Measurements from ENCODE around the gene COL4A6.

The COL4A6 gene

DNA sequence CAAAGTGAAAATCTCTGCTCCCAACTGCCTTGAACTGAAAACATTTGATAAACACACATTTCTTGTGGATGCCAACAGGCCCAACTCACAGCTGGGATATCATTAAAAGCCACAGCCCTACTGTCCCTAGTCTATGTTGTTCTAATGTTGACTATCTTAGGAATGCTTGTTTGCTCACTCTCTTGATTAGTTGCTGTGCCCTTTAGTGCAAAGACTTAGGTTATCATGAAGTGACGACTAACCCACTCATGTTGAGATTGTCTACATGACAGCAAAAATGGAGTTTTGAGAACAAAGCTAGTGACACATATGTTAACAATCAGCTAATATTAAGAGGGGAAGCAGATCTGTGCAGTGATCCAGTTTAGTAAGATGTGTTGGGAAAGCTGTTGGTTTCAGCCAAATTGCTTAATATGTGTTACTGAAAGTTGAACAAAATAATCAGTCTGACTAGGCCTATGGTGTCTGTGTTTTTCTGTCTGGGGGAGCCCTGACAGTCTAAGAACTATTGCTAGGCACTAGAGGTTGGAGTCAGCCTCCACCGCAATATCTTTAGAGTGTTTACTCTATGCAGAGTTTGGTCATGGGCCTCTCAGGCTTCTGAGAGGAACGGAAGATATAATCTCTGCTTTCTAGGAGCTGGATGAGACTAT is 221.2 kb downstream of the COL4A6 start:
- no peak for DNase-seq (ENCODE audit: low read depth in 2 of 2)

DNA sequence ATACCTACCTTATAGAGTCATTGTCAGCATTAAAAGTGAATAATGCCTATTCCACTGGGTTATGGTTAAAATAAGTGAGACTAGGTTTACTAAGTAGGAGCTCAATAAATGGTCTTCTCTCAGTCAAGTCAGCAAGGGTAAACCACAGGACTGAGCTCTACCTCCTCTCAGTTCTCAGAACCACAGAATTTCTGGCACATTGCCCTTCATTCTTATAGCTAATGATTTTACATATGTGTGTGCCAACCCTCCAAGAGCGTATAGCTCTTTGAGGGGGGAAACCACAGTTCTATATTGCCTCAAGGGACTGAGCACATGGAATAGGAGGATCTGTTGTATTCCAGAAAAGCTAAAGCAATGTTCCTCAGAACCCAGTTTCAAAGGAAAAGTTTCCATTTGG is 221.8 kb downstream of the COL4A6 start:
- DNase-seq (ENCODE audit: low read depth in 2 of 2) = no peak

DNA sequence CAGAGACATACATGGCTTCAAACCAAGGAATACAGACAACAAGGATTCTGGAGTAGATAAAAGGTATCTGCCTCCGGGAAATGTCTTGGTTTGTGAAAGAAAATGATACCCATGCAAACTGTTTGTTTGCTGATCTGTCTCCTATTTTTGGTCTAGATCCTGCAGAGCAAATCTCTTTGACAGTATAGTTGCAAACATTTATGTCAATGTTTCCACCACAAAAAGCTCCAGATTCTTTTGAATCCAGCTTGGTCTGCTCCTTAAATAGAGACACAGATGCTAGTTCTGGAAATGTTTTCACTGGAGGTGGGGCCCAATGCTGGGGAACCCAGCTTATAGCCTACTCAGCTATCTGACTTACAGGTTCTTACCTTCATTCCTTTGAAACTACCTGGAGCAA is 226.9 kb downstream of the COL4A6 start:
- DNase-seq (ENCODE audit: low read depth in 2 of 2) = no peak

DNA sequence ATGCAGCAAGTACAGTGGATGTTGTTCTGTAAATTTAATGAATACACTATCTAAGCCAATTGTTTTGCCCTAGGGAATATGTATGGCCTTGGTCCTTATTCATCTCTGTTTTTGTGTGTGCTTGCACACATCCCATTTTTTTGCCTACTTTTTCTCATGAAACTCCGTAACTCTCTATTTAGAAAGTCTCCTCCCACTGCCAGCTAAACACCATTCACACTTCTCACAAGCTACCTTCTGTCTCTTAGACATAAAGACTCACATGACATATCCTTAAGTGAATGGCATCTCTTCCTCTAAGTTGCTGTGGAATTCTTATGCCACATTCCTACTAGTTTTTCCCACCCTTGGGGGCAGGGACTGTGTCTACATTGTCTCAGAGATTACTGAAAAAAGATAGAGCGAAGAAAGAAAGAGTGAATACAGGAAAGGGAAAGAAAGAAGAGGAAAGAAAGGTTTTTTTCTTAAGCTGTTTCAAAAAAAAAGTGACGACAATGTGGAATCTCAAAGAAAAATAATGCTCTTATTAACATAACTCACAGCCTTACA is 229.1 kb downstream of the COL4A6 start:
- no peak for DNase-seq (ENCODE audit: low read depth in 2 of 2)

DNA sequence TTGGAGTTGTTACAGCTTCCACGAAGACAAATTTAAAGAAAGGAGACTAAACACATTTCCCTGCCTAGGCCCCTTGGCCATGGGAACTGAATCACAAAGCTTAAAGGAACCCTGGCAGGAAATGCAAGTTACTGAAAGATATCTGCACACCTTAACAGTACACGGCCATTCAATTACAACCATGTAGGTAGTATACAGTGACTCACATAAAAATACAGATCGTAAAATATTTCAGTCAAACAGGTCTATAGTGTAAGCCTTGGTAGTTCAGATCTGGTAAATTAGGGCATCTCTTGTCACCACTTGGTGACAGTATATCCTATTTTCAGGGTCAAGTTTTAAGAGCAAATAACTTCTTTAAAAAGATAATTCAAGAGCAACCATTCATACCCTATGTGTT is 234.7 kb downstream of the COL4A6 start:
- DNase-seq (ENCODE audit: low read depth in 2 of 2) = no peak

DNA sequence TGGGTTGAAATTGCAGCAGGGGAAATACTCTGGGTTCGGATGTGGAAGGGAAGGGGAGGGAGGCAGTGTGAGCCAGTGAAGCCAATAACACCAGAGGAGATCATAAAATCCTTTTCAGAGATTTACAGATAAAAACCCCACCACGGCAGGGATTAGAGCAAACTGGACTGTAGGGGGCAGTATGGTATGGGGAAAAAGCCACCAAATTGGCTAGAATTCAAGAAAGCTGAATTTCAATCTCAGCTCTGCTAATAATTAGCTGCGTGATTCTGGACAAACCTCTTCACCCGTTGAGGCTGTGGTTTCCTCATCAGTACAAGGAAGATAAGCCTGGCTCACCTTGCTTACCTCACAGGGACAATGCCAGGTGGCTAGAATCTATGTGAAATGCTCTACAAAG is 238.5 kb downstream of the COL4A6 start:
- DNase-seq (ENCODE audit: low read depth in 2 of 2) = no peak

DNA sequence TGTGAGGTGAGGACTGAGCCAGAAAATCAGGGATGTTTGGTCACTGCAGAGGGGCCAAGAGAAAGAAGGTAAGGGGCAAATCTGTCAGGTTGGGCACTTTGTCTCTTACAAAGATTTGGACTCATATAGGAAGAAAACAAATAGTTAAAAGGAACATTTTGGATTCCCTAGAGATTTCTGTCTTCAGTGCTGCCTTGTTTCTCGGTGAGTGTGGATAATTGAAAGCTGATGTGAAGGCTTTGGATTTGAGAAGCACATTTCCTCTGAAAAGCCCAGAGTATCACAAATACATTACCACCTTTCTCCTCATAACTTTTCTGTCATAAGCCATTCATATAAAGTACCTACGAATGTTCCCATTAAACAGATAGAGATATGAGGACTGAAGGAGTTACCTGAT is 239.2 kb downstream of the COL4A6 start:
- DNase-seq (ENCODE audit: low read depth in 2 of 2) = no peak

DNA sequence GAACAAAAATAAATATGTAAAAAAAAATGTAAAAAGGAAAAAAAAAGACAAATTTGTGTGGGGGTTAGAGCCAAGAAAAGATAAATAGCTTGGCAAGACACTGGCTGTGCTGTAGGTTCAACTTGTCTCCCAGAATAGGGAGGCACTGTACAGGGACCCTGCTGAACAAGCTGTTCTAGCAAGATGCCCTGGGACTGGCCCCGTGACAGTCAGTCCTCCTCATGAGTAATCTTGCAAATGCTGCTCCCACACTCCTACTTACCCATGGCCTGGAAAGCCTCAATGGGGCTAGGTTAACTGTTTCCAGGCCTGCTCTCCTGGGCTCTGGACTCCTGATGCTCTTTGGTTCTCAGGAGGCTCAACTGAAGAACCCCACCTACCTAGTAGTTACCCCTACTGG is 239.8 kb downstream of the COL4A6 start:
- no peak for DNase-seq (ENCODE audit: low read depth in 2 of 2)

DNA sequence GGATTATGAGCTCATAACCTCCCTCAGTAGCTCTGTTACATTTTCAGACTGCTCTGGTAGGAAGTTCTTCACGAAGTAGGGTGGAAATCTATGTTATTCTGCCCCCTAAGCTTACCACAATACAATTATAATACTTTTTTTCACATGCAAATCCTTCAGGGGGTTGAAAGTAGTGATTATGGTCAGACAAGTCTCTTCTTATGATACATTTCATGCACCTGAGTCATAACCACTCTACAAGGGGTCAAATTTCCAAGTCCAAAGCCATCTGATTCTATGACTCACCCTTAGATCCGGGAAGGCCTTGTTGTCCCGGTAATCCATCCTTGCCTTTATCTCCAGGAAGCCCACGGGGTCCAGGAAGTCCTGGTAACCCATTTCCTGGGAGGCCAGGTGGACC is 251.4 kb downstream of the COL4A6 start:
- no peak for DNase-seq (ENCODE audit: low read depth in 2 of 2)

DNA sequence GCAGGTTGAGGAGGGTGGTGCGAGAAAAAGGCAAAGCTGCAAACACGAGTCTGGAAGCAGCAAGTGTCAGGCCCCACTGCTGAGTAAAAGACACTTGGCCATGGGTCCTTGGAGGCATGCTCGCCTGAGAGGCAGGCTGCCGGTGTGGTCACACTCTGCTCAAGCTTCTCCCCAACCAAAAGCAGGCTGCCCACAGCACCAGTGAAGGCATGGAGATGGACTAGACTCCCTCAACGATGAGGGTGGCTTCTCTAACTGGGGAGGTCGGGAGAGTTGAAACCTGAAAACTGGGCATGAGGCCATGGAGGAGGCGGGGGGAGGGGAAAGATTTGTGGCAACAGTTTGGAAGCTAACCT is 260.1 kb downstream of the COL4A6 start:
- DNase-seq (ENCODE audit: low read depth in 2 of 2) = no peak

DNA sequence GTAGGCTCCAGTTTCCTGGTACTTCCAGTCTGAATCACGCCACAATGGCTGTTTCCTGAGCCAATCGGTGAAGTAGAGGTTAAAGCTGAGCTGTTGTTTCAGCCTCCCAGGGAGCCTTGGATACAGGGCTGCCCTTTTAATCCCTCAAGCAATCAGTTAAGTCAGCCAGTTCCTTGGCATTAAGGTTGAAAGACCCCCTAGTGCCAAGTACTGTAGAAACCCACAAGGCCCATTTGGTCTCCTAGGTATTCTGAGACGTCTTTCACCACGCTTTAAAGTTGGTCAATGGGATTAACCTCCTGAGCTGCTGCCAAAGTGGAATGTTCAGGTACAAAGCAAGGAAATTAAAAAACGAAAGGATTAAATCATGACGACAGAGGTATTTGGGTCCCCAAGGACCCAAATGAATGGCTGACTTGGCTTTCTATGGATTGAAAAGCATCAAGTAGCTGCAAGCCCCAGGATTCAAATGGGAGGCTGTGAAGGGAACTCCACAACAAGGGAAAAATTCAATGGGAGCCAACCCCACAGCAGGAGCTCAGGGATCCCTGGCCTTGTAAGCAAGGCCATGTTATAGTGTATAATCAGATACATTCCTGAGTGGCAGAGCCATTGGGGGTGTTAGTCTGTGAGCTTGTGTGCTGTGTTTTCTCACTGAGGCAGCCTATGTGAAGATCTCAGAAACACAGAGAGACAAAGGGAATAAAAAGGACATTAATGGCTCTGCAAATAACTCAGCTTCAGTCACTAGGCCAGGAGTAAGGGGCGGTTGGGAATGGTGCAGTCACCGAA is 260.7 kb downstream of the COL4A6 start:
- DNase-seq (ENCODE audit: low read depth in 2 of 2) = no peak

DNA sequence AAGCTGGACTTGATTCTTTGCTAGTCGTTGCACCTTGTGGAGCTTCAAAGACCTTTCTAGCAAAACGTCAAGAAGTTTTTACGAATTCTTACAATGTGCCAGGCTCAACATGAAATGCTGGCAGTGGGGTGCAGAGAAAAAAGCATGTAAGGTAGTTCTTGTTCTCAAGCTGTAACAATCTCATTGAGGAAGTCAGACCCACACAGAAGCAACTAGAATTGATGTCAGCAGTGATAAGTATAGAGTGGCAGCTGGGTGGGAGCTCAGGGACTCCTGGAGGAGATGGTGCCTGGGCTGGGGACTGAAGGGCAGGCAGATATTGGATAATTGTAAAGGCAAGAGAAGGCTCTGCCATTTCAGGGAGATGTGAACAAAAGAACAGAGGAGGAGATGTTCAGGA is 264.3 kb downstream of the COL4A6 start:
- no peak for DNase-seq (ENCODE audit: low read depth in 2 of 2)

DNA sequence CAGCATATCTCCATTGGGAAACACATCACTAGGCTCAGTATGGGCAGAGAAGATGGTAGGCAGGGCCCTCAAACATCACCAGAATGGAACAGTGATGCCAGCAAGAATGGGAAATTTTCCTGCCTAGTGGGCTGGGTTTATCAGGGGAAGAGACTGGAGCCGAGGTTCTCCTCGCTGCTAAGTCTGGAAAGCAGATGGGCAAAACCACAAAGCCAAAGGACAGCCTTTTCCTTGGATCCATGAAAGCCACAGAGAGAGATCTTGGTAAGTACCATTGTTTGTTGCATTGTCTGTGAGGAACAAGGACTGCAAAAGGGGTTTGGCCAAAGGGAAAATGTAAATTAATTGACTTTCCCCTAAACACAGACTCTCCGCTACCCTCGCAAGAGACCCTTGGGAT is 266.6 kb downstream of the COL4A6 start:
- no peak for DNase-seq (ENCODE audit: low read depth in 2 of 2)

DNA sequence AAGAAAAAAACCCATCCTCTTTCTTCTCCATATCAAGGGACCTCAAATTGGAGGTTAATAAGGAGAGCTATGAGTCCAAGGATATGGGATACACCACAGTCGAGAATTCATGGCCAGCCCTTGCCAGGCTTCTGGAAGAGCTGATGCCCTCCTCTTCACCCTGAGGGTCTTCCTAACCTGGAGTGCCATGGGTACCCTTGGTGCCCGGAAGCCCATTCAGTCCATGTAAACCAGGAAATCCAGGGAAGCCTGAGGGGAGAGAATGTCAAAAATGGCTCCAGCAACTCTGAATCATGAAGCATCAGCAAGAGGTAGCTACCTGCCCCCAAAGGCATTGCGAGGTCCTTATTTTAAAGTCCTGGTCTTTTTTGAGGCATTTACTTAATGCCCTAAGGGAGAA is 268.5 kb downstream of the COL4A6 start:
- no peak for DNase-seq (ENCODE audit: low read depth in 2 of 2)

DNA sequence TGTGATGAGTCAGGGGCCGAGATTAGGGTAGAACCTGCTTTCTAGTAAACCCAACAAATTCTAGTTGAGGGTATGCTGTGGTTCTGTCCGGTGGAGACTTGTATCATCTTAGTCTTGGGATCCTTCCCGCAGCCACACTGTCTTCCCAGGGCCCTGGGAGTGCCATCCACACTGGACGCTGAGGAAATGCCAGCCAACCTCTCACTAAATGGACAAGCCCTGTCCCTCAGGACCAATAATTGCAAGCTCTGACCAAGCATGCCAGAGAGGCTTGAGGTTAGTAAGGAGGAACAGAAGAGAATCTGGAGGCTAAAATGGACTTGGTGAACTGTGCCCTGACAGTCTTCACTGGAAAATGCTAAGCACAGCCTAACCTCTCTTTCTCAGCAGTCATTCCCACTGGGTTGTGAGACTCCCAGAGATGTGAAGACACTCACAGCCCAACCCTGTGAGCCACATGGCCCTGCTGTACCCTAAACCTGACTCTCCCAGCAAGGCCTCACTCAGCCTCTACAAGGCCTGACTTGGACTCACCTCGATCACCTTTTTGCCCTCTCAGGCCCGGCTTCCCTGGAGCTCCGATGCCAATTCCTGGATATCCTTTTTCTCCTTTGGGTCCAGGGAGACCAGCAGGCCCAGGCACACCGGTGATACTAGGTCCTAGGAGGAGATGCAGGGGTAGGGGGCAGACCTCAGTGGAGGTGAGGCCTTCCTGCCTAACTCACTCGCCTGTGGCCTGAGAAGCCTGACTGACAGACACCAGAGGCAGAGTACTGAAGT is 269.1 kb downstream of the COL4A6 start:
- no peak for DNase-seq (ENCODE audit: low read depth in 2 of 2)

DNA sequence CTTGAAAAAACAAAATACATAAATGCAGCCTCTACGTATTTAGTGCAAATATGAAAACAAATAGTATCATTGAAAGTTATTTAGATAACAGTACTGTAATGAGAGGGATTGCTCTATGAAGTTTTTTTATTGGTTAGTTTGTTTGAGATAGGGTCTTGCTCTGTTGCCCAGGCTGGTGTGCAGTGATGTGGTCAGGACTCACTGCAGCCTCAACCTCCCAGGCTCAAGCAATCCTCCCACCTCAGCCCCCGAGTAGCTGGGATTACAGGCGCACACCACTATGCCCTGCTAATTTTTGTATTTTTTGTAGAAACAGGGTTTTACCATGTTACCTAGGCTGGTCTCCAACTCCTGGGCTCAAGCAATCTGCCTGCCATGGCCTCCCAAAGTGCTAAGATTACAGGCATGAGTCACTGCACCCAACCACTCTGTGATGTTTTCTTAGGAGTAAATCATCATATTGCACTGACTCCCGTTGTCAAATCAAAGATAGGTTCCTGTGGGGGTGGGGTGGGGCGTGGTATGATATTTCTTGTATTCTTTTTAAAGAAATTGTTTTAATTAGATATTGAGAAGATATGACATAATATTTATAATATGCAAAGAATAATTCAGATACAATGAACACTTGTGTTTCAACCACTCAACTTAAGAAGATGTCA is 270.9 kb downstream of the COL4A6 start:
- DNase-seq (ENCODE audit: low read depth in 2 of 2) = no peak

DNA sequence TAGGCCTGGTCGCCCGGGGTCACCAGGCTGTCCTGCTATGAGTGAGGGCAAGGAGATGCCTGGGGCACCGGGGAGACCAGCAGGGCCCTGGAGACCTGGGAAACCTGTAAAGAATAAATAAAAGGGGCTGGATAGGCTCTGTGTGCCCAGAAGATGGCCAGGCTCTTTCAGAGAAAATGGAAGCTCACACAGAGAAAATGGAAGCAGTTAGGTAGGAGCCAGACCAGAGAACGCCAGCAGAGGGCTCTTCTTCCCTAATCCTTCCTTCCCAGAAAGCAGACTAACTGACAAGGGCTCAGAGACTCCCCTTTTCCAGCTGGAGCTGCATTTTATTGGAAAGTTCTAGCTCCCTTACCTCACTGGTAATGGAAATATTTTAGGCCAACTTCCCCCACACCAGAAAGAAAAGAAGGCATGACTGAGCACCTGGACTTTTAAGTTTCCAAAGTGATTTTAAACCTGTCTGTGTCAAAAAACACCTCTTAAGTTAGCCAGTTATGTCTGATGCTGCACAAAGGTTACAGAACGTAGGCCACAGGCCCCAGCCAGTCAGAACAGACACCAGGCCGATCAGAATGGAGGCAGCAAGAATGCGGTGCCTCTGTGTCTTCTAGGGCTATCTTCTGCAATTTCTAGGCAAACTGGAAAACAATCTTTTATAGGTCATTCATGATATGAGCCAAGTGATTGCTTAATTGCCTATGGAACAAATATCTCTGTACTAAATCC is 272.7 kb downstream of the COL4A6 start:
- DNase-seq (ENCODE audit: low read depth in 2 of 2) = no peak

DNA sequence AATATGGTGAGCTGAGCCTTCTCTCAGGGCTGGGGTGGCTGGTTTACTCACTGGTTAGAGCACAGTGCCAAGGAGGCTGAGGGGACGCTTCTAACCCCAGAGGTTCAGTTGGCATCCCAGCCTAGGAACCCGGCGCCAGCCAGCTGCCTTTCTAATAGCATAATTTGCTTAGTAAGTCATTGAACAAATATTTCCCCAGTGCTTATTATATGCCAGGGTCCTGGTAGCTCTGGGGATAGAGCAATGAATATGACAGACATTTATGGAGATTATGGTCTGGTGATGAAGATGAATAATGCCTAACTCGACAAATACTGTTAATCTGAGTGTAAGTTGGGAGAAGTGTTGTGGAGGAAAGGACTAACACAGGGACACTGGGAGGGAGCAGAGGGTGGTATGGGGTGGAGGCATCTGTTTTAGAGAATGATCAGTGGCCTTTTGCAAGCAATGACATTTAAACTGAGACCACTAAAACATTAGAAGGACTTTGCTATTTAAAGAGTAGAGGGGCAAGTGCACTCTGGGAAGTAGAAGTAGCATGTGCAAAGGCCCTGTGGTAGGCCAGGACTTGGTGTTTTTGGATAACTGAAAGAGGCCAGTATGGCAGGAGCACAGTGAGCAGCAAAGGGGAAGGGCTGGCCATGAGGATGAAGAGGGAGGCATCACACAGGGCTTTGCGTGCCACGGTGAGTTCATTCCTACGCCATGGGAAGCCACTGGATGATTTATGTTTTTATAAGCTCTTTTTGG is 274.7 kb downstream of the COL4A6 start:
- DNase-seq (ENCODE audit: low read depth in 2 of 2) = no peak

DNA sequence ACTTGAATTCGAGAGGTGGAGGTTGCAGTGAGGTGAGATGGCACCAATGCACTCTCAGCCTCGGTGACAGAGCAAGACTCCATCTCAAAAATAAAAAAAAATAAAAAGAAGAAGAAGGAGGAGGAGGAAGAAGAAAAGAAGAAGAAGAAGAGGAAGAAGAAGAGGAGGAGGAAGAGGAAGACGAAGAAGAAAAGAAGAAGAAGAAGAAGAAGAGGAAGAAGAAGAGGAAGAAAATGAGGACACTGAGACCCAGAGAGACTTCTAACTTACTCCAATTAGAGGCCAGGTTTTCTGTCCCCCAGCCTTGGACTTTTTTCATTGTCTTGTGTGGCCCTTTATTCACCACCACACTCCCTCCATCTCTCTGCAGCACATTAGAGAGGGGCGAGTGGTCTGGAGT is 276.0 kb downstream of the COL4A6 start:
- DNase-seq (ENCODE audit: low read depth in 2 of 2) = no peak

DNA sequence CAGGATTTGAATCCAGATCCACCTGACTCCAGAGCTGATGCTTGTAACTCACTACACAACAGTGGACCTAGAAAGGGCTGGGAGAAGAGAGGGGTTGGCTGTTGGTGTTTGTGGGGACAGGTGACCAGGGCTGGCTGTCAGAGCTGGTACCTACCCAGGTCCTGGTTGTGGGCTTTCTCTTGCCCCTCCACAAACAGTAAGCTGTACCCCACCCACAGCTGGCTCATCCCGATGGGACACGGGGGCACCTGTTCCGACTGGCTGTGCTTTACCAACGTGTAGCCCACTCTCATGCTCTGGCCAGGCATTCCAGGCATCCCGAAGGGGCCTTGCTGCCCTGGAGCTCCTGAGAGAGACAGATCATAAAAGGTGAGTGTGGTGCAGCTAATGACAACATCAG is 277.9 kb downstream of the COL4A6 start:
- DNase-seq (ENCODE audit: low read depth in 2 of 2) = no peak

Measured in activated CD4-positive, alpha-beta T cell treated with anti-CD3 and anti-CD28 coated beads for 24 hours (primary cell).